HEK293T (cell line): ENCODE results near the gene RPUSD2.
A peak's percentile ranks its signal among the peaks of the same experiment; 100 is the strongest.

Experiments
- CTCF ChIA-PET: fragments of 350-600 bp; formaldehyde crosslinking; extraction: SDS; loops from one replicate; lab custom pipeline; 2021; ENCODE audit warnings: antibody characterized with exemption, inconsistent platforms; lab: Yijun Ruan, JAX
- POLR2A ChIA-PET: fragments of 350-600 bp; formaldehyde crosslinking; extraction: SDS; loops from one replicate; lab custom pipeline; 2020; ENCODE audit warnings: antibody characterized with exemption, inconsistent platforms; lab: Yijun Ruan, JAX
- DNase-seq: peaks from one replicate; pipeline ENCODE4 v3.0.0; 2012; ENCODE audit warnings: mixed read lengths; ENCODE audit errors: extremely low spot score
- ARNT ChIP-seq: fragments of 450-650 bp; IDR thresholded peaks from 2 replicates; pipeline ENCODE4 v1.6.1; 2017; ENCODE audit warnings: mild to moderate bottlenecking
- BHLHE40 ChIP-seq: fragments of 450-650 bp; IDR thresholded peaks from 2 replicates; pipeline ENCODE4 v1.6.1; 2016; ENCODE audit warnings: mild to moderate bottlenecking, moderate library complexity, borderline replicate concordance
- CTBP1 ChIP-seq: fragments of 450-650 bp; IDR thresholded peaks from 2 replicates; pipeline ENCODE4 v1.6.1; 2016; ENCODE audit warnings: borderline replicate concordance
- ELF4 ChIP-seq: fragments of 450-650 bp; IDR thresholded peaks from 2 replicates; pipeline ENCODE4 v1.6.1; 2017; ENCODE audit warnings: antibody characterized with exemption
- FOXA1 ChIP-seq: fragments of 450-650 bp; IDR thresholded peaks from 2 replicates; pipeline ENCODE4 v1.6.1; 2016; ENCODE audit warnings: mild to moderate bottlenecking
- FOXK2 ChIP-seq: fragments of 450-650 bp; IDR thresholded peaks from 2 replicates; pipeline ENCODE4 v1.6.1; 2016; ENCODE audit warnings: mild to moderate bottlenecking
- FOXM1 ChIP-seq: fragments of 450-650 bp; IDR thresholded peaks from 2 replicates; pipeline ENCODE4 v1.6.1; 2017; ENCODE audit warnings: mild to moderate bottlenecking, borderline replicate concordance
- HDGF ChIP-seq: fragments of 450-650 bp; IDR thresholded peaks from 2 replicates; pipeline ENCODE4 v1.6.1; 2017; ENCODE audit warnings: antibody characterized with exemption, borderline replicate concordance
- L3MBTL2 ChIP-seq: fragments of 450-650 bp; conservative IDR thresholded peaks from 2 replicates; pipeline ENCODE4 v1.6.1; 2016; ENCODE audit warnings: mild to moderate bottlenecking
- LEF1 ChIP-seq: fragments of 450-650 bp; IDR thresholded peaks from 2 replicates; pipeline ENCODE4 v1.6.1; 2017; ENCODE audit warnings: mild to moderate bottlenecking, borderline replicate concordance
- NFRKB ChIP-seq: fragments of 450-650 bp; IDR thresholded peaks from 2 replicates; pipeline ENCODE4 v1.6.1; 2016; ENCODE audit warnings: mild to moderate bottlenecking, moderate library complexity
- SP1 ChIP-seq: fragments of 450-650 bp; IDR thresholded peaks from 2 replicates; pipeline ENCODE4 v1.6.1; 2017
- SUZ12 ChIP-seq: fragments of 450-650 bp; IDR thresholded peaks from 2 replicates; pipeline ENCODE4 v1.6.1; 2016; ENCODE audit warnings: mild to moderate bottlenecking
- TARDBP ChIP-seq: fragments of 450-650 bp; IDR thresholded peaks from 2 replicates; pipeline ENCODE4 v1.6.1; 2016
- ZNF384 ChIP-seq: fragments of 450-650 bp; IDR thresholded peaks from 2 replicates; pipeline ENCODE4 v1.6.1; 2016
- TF ChIP-seq, protein P1 (sequence below): fragments of 450-650 bp; IDR thresholded peaks from 2 replicates; pipeline ENCODE4 v1.6.1; 2016

RPUSD2 gene

DNA sequence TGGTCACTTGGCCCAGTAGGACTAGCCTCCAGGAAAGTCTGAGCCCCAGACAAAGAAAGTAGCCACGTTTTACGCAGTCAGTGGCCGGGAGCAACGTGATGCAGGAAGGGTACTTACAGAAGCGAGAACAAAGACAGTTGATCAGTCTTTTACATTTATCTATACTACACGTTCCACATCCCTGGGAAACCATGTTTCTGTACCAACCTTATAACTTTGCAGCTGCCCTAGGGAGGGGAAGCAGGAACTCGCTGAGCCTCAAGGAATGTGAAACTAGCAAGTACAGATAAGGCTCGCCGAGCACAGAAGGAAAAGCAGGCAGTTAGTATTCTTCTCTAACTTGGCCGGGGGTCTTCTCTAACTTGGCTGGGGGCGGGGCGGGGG is 21.6 kb downstream of the RPUSD2 start:
- no peak for TF ChIP-seq TARDBP
- no peak for TF ChIP-seq CTBP1
- TF ChIP-seq, protein P1, sequence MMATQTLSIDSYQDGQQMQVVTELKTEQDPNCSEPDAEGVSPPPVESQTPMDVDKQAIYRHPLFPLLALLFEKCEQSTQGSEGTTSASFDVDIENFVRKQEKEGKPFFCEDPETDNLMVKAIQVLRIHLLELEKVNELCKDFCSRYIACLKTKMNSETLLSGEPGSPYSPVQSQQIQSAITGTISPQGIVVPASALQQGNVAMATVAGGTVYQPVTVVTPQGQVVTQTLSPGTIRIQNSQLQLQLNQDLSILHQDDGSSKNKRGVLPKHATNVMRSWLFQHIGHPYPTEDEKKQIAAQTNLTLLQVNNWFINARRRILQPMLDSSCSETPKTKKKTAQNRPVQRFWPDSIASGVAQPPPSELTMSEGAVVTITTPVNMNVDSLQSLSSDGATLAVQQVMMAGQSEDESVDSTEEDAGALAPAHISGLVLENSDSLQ = no peak
- CTCF ChIA-PET = interaction anchor here (0.6 to 1.1 kb wide), 2 partner anchors 93 to 210 kb away, joined by 3 read pairs; no protein-coding TSS in a partner anchor
- POLR2A ChIA-PET = interaction anchor here (1.2 kb wide), 1 partner anchor 22 kb away, joined by 6 read pairs; the partner anchor contains the start of gene RPUSD2
- DNase-seq = no peak

DNA sequence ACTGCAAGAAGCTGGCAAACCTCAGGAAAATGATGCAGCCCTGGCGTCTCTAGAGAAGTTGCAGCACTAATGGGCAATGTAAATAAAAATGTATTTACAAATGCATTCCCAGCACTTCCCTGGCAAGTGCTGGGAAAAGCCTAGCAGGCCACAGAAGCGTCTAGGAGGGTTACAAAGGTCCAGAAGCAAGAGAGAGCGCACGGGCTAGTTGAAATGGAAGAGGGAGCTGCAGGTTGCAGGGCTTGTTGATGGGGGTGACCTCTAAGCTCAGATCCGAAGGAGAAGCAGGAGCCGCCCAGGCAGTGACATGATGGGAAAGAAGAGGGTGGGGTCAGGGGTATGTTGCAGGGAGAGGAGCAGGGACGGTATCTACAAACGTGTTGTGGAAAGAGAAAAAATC is 22.3 kb downstream of the RPUSD2 start:
- POLR2A ChIA-PET = interaction anchor here (1.2 kb wide), 1 partner anchor 22 kb away, joined by 6 read pairs; the partner anchor contains the start of gene RPUSD2
- TF ChIP-seq CTBP1 (no peak), ARNT (no peak)
- CTCF ChIA-PET = interaction anchor here (0.6 to 1.1 kb wide), 2 partner anchors 77 to 210 kb away, joined by 3 read pairs; no protein-coding TSS in a partner anchor
- DNase-seq = no peak

DNA sequence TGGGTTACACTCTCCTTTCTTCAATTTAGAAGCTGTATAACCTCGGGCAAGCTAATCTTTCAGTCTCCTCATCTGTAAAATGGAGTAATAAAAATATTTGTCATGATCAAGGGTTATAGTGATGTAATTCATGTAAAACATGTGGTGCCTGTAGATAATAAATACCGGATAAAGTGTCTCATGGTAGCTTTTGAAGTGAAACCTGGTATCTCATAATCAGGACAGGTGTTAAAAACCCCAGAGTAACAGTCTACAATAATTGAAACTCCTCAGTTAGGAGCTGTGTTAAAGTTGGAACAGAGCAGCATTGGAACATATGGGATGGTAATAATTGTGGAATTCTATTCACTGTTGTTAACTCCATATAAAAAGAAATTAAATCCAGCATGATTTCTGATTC is 24.1 kb downstream of the RPUSD2 start:
- no peak for DNase-seq
- TF ChIP-seq LEF1 = no peak
- TF ChIP-seq, protein P1 = no peak
- TF ChIP-seq L3MBTL2 = no peak
- no peak for TF ChIP-seq TARDBP
- no peak for TF ChIP-seq SP1
- TF ChIP-seq ELF4 = no peak
- TF ChIP-seq NFRKB = no peak
- TF ChIP-seq FOXA1 = no peak
- TF ChIP-seq HDGF = no peak
- TF ChIP-seq SUZ12 = no peak
- no peak for TF ChIP-seq FOXM1
- TF ChIP-seq ARNT = no peak
- TF ChIP-seq BHLHE40 = no peak
- TF ChIP-seq FOXK2 = no peak
- TF ChIP-seq CTBP1 = no peak
- ChIA-PET POLR2A (interaction anchor here (2.0 kb wide), 1 partner anchor 24 kb away, joined by 10 read pairs; the partner anchor contains the start of gene RPUSD2), CTCF (no interaction called here)

- no peak for TF ChIP-seq TARDBP
- no peak; the same call in 1 of the 2 replicates for TF ChIP-seq ELF4
- TF ChIP-seq LEF1 = no peak
- TF ChIP-seq FOXM1 = no peak
- no peak for TF ChIP-seq CTBP1
- no peak for TF ChIP-seq SP1
- no peak; the same call in 1 of the 2 replicates for TF ChIP-seq L3MBTL2
- no peak for TF ChIP-seq NFRKB
- TF ChIP-seq, protein P1 = no peak
- no peak for TF ChIP-seq BHLHE40
- TF ChIP-seq FOXA1 = no peak
- TF ChIP-seq ZNF384 = no peak
Measured at GRCh38 chr15:40593588-40594428, 24.7 kb downstream of the RPUSD2 start, which contains the start of gene KNL1. KNL1 (plus strand) TSS chr15:40594249; CDS start chr15:40602932, 8,683 bp downstream.

DNA sequence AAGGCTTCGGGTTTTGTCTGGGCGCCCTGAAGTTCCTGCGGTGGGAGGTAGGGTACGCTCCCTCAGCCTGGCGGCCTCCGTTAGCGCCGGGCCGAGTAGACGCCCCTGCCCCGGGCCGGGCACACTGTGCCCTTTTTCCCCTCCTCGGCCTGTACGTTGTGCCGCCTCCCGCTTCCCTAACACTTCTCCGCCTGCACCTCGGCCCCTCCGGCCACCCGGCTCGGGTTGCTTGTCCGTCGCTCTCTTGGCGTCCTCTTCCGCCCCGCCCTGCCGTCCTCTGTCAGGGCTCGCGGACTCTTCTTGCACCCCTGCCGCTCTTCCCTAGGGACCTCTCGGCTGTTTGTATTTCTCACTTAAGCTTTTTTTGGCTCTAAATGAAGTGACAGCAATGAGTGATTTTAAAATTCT is 25.3 kb downstream of the RPUSD2 start:
- POLR2A ChIA-PET = interaction anchor here (0.6 kb wide), 1 partner anchor 26 kb away, joined by 3 read pairs; the partner anchor contains the start of gene RPUSD2
- no peak for TF ChIP-seq ARNT
- no peak for TF ChIP-seq ELF4
- TF ChIP-seq FOXA1 = no peak
- CTCF ChIA-PET = no interaction called here
- peak; percentile 46 for DNase-seq

More at GRCh38 chr15:40593588-40594428, 24.7 kb downstream of the RPUSD2 start, which contains the start of gene KNL1:
- CTCF ChIA-PET = no interaction called here
- POLR2A ChIA-PET = interaction anchor here (2.0 kb wide), 1 partner anchor 25 kb away, joined by 10 read pairs; the partner anchor contains the start of gene RPUSD2
- peak; percentile 69 for DNase-seq

DNA sequence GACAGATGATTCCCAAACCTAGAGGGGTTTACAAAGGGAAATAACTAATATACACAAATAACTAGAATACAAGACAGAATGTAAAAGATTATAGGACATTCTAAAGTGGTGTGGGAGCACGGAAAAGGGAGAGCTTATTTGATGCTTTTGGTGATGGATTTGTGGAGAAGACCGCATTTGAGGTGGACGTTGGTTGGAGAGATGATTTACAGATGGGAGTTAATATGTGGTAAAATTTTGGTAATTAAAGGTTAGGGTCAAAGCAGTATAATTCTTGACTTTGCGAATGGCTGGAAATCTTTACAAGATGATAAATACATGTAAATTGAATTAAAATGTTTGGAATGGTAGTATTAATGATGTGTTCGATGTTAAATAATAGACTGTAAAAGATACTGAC is 26.1 kb downstream of the RPUSD2 start:
- DNase-seq = no peak
- CTCF ChIA-PET = no interaction called here
- no peak for TF ChIP-seq NFRKB
- TF ChIP-seq LEF1 = no peak
- TF ChIP-seq, protein P1 = peak; percentile 64
- no peak for TF ChIP-seq SUZ12
- no peak for TF ChIP-seq TARDBP
- POLR2A ChIA-PET = interaction anchor here (0.6 to 1.1 kb wide), 2 partner anchors 26 kb away, joined by 3 to 4 read pairs; partner anchors contain the start of gene RPUSD2
